ENCODE measurements around the gene HECTD4.
"Not testable (repeated sequence)": the region's sequence is repeated elsewhere in the genome, so short reads cannot be mapped to it uniquely, and the experiment has no call there.

HECTD4 gene

DNA sequence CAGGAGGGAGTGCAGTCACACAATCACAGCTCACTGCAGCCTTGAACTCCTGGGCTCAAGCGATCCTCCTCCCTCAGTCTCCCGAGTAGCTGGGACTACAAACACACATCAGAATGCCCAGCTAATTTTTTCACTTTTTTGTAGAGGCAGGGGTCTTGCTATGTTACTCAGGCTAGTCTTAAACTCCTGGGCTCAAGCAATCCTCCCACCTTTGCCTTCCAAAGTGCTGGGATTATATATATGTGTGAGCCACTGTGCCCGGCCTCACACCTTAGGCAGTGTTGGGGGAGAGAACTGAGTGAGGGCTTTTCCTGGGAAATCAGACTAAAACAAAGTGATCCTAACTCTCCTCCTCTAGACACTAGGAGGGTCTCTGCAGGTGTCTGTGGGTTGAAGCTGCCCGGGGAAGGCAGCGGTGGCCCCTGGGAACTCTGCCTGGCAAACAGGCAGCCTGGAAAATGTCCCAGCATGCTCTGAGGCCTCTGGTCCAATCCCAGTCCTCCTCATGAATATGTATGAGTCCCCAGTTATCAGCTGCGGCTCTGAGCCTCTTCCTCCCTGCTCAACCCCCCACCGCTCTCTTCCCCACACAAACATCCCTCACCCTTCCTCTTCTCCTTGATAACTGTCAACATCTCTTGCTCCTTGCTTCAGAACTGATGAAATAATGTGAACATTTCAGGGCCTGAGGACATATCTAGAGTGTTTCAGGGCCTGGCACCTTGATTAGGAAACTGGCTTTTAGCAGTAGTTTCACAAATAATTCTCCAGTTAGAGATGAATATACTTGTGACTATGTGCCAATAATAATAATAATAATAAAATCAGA lies 265.8 kb downstream of the HECTD4 start:
- DNase-seq (ENCODE audit: low read depth) = no peak

DNA sequence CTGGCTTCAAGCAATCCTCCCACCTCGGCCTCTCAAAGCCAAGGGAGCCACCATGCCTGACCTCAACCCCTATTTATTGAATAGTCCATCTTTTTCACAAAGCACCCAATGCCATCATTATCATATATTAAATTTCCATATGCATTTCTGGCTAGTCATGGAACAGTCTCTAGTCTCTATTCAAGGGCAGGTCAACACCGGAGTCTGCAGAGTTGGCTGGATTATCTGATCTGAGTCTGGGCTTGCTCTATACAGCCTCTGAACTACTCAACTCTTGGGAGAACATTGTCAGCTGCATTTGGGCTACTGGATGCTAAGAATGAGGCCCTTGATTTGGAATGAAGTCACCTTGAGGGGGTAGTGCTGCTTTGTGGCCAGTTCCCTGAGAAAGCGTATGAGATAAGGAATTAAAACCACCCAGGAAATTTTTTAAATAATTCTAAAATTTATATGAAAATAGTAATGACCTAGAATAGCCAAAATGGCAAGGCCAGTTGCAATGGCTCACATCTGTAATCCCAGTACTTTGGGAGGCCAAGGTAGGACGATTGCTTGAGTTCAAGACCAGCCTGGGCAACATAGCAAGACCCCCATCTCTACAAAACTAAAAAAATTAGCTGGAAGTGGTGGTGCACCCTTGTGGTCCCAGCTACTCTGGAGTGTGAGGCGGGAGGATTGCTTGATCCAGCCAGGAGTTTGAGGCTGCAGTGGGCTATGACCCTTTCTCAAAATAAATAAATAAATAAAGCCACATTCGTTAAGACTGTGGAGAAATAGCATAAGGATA lies 266.8 kb downstream of the HECTD4 start:
- no peak for DNase-seq (ENCODE audit: low read depth)

DNA sequence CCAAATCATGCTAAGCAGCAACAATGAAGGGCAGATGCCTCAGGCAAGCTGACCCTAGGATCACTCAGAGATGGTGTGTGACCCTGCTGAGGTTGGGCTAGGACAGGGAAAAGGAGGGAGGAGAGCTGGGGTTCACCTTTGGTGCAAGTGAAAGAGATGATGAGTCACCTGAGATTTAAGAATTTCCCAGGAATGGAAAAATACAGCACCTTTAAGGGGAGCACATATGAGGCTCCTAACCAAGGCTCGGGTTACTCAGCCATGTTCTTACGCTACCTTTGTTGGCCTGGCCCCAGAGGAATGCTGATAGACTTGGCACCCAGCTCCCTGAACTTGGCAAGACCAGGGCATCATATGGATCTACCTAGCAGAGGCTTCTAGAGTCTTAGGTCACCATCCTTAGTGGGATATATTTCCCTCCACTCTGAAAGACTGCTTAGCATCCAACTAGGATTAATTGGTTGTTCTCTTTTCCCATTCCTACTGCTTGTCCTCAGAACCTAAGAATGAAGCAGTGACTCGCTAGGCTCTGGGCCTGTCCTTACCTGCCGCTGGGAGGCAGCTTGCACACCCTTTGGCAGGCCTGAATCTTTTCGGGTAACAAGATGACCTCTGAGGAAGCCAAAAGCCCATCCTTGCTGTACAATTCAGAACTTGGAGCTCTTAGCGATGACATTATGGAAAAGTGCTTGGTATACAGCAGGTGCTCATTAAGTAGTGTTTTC lies 269.7 kb downstream of the HECTD4 start:
- no peak for DNase-seq (ENCODE audit: low read depth)

DNA sequence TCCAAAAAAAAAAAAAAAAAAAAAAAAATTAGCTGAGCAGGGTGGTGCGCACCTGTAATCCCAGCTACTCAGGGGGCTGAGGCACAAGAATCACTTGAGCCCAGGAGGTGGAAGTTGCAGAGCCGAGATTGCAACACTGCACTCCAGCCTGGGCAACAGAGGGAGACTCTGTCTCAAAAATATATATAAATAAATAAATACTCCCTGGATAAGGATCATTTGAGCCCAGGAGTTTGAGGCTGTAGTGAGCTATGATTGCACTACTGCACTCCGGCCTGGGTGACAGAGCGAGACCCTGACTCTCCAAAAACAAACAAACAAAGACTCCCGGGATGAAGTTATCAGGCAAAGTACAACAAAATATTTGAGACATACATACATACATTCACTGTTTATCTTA lies 270.3 kb downstream of the HECTD4 start:
- no peak for DNase-seq (ENCODE audit: low read depth)

DNA sequence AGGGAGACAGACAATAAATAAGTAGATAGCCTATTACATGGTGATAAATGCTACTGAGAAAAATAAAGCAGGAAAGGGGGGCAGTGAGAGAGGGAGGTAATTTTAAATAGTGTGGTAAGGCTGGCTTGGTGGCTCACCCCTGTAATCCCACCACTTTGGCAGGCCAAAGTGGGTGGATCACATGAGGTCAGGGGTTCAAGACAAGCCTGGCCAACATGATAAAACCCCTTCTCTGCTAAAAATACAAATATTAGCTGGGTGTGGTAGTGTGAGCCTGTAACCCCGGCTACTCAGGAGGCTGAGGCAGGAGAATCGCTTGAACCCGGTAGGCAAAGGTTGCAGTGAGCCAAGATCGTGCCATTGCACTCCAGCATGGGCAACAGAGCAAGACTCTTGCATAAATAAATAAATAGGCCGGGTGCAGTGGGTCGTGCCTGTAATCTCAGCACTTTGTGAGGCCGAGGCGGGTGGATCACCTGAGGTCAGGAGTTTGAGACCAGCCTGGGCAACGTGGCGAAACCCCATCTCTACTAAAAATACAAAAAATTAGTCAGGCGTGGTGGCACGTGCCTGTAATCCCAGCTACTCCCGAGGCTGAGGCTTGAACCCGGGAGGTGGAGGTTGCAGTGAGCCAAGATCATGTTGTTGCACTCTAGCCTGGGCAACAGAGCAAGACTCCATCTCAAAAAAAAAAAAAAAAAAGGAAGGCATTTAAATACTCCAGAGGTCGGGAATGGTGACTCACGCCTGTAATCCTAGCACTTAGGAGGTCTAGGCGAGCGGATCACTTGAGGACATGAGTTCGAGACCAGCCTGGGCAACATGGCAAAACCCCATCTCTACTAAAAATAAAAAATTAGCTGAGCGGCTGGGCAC lies 271.2 kb downstream of the HECTD4 start:
- DNase-seq (ENCODE audit: low read depth) = not testable (repeated sequence)

Data from activated T-helper 9 cell treated with anti-CD3 and anti-CD28 coated beads, Interleukin-2, amount 50 U/mL, for 16 hours (primary cell).